A673 (cell line): Measurements from ENCODE around the gene TEX14. TPM values are rescaled to one million over a fixed set of nuclear protein-coding genes. Genes with fewer than 3 reads are reported as not detected.

Experiments
- BruUV-seq: library from RNA; stranded (reverse); fragments of 400-500 nt; replicated peaks from 2 replicates; lab custom pipeline; 2021; lab: Mats Ljungman, UMichigan
- CTCF ChIA-PET: fragments of 300-600 bp; sonication (Branson Sonifier 250); formaldehyde crosslinking; loops from one replicate; lab custom pipeline; 2022; ENCODE audit warnings: antibody characterized with exemption; lab: Charles Lee
- POLR2A ChIA-PET: fragments of 300-600 bp; sonication (Branson Sonifier 250); formaldehyde crosslinking; loops from one replicate; lab custom pipeline; 2022; ENCODE audit warnings: antibody characterized with exemption; ENCODE audit not compliant: low non-redundant PET; lab: Charles Lee
- DNase-seq: peaks from one replicate; pipeline ENCODE4 v3.0.0-alpha.2; 2015; ENCODE audit warnings: low spot score
- H3K27ac ChIP-seq: fragments of 200-600 bp; sonication (generic); 2 replicates; pipeline ENCODE4 v1.5.1; 2016; ENCODE audit warnings: mixed run types, low read depth, mild to moderate bottlenecking, mixed read lengths, antibody characterized with exemption, low read length; ENCODE audit not compliant: poor library complexity, severe bottlenecking
- H3K27me3 ChIP-seq: fragments of 200-600 bp; sonication (generic); replicated peaks from 2 replicates; pipeline ENCODE4 v1.6.1; 2017; ENCODE audit warnings: mixed run types, low read depth, mild to moderate bottlenecking, mixed read lengths, antibody characterized with exemption, low read length; ENCODE audit not compliant: insufficient read depth, poor library complexity
- H3K36me3 ChIP-seq: fragments of 200-600 bp; sonication (generic); 2 replicates; pipeline ENCODE4 v1.6.1; 2016; ENCODE audit warnings: mixed run types, mild to moderate bottlenecking, mixed read lengths, antibody characterized with exemption, low read length; ENCODE audit not compliant: insufficient read depth, poor library complexity, severe bottlenecking
- H3K4me1 ChIP-seq: fragments of 200-600 bp; sonication (generic); 2 replicates; pipeline ENCODE4 v1.6.1; 2017; ENCODE audit warnings: mixed run types, mild to moderate bottlenecking, mixed read lengths, antibody characterized with exemption, low read length; ENCODE audit not compliant: insufficient read depth, poor library complexity, severe bottlenecking
- H3K4me3 ChIP-seq: fragments of 200-600 bp; sonication (generic); 2 replicates; pipeline ENCODE4 v1.5.1; 2016; ENCODE audit warnings: low read depth, mixed run types, mild to moderate bottlenecking, mixed read lengths, low read length; ENCODE audit not compliant: poor library complexity, severe bottlenecking
- H3K9me3 ChIP-seq: fragments of 200-600 bp; sonication (generic); 2 replicates; pipeline ENCODE4 v1.6.1; 2016; ENCODE audit warnings: mixed run types, low read depth, mild to moderate bottlenecking, mixed read lengths, antibody characterized with exemption, low read length; ENCODE audit not compliant: poor library complexity, severe bottlenecking
- EZH2 ChIP-seq: fragments of 200-600 bp; sonication (generic); IDR thresholded peaks from 2 replicates; pipeline ENCODE4 v1.6.1; 2017; ENCODE audit warnings: borderline replicate concordance, low read depth, mild to moderate bottlenecking, mixed read lengths, antibody characterized with exemption, low read length; ENCODE audit not compliant: poor library complexity, severe bottlenecking
- intact Hi-C: fragments of 100-400 bp; cut with micrococcal nuclease; formaldehyde crosslinking; loops from one replicate; pipeline ENCODE4 v1.10.0; 2022; ENCODE audit not compliant: unreplicated experiment
- total RNA-seq: library from RNA; stranded (reverse); gene quantifications from 2 replicates; pipeline ENCODE4 v1.2.3, GENCODE V29; 2021
- TF ChIP-seq, protein P1 (sequence below): fragments of 300-800, 200-600 bp; sonication (generic); conservative IDR thresholded peaks from 2 replicates; pipeline ENCODE4 v1.5.1; 2017; ENCODE audit warnings: low read depth, mild to moderate bottlenecking, antibody characterized with exemption, low read length, moderate library complexity, mixed read lengths

The TEX14 gene
- total RNA-seq, 1 experiment from 2014 or later, result 0.26 TPM

- no peaks in the 10 kb centered on the region for H3K27me3 ChIP-seq
- no peaks in the 10 kb centered on the region for H3K9me3 ChIP-seq
- H3K4me1 ChIP-seq, result peaks cover 7% of the 10 kb centered on the region
- BruUV-seq, result no TSS peak
- no peaks in the 10 kb centered on the region for H3K36me3 ChIP-seq
- intact Hi-C loops, result no loop called here
- H3K4me3 ChIP-seq, result no peak overlapping the region
- ChIA-PET POLR2A (no interaction called here), CTCF (no interaction called here)
- TF ChIP-seq, protein P1, sequence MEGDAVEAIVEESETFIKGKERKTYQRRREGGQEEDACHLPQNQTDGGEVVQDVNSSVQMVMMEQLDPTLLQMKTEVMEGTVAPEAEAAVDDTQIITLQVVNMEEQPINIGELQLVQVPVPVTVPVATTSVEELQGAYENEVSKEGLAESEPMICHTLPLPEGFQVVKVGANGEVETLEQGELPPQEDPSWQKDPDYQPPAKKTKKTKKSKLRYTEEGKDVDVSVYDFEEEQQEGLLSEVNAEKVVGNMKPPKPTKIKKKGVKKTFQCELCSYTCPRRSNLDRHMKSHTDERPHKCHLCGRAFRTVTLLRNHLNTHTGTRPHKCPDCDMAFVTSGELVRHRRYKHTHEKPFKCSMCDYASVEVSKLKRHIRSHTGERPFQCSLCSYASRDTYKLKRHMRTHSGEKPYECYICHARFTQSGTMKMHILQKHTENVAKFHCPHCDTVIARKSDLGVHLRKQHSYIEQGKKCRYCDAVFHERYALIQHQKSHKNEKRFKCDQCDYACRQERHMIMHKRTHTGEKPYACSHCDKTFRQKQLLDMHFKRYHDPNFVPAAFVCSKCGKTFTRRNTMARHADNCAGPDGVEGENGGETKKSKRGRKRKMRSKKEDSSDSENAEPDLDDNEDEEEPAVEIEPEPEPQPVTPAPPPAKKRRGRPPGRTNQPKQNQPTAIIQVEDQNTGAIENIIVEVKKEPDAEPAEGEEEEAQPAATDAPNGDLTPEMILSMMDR, result no peak
- TF ChIP-seq EZH2, result no peak
- DNase-seq, result peak; percentile 30
- H3K27ac ChIP-seq, result no peak overlapping the region
These were observed 166.6 kb downstream of the TEX14 start for GRCh38 chr17:58525239-58525638.

GRCh38 chr17:58521680-58522079, 170.2 kb downstream of the TEX14 start:
- DNase-seq, result no peak
- H3K27ac ChIP-seq, result no peak overlapping the region
- H3K27me3 ChIP-seq, result no peaks in the 10 kb centered on the region
- BruUV-seq, result no TSS peak
- no peaks in the 10 kb centered on the region for H3K9me3 ChIP-seq
- H3K4me3 ChIP-seq, result no peak overlapping the region
- TF ChIP-seq EZH2, result no peak
- TF ChIP-seq, protein P1, result no peak
- peaks cover 9% of the 10 kb centered on the region for H3K4me1 ChIP-seq
- H3K36me3 ChIP-seq, result no peaks in the 10 kb centered on the region
- intact Hi-C loops, result no loop called here
- CTCF ChIA-PET, result no interaction called here
- POLR2A ChIA-PET, result no interaction called here

DNA sequence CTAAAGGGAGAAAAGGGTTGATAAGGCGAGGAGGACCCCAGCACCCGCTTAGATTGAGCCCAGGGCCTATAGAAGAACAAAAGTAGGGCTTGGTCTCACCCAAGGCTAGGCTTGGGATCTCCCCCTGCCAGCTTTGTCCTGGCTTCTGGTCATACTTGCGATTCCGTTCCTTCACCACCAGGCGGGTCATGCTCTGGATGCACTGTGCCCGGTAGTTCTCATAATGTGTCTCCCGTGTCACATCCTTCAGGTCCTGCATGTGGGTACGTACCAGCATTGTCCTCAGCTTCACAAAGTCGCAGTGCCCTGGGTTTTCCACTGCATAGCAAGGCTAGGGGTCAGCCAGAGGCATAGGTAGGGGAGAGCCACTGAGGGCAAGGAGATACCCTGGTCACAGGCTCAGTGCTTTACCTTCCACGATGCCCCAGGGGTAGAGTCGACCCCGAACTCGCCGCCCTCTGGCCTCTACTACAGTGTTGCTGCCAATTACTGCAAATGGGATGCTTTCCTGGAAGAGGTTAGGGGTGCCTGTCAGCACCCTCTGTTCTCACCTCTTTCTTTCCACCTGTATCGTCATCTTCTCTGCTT, 170.9 kb downstream of the TEX14 start:
- Histone ChIP-seq H3K9me3 (no peaks in the 10 kb centered on the region), H3K4me3 (no peak overlapping the region), H3K27ac (no peak overlapping the region), H3K27me3 (no peaks in the 10 kb centered on the region), H3K4me1 (peaks cover 15% of the 10 kb centered on the region), H3K36me3 (no peaks in the 10 kb centered on the region)
- BruUV-seq, result no TSS peak
- DNase-seq, result peak; percentile 30
- TF ChIP-seq, protein P1, result peak; percentile 37; the same call in 1 of the 2 replicates
- TF ChIP-seq EZH2, result no peak
- ChIA-PET POLR2A (no interaction called here), CTCF (interaction anchor here (0.9 kb wide), 1 partner anchor 484 kb away, joined by 3 read pairs; no protein-coding TSS in a partner anchor)
- intact Hi-C loops, result no loop called here
